ENCODE data around the gene TIMMDC1.

The TIMMDC1 gene

GRCh38 chr3:119490153-119490552 is 8.2 kb upstream of the TIMMDC1 start:
- Histone ChIP-seq H3K36me3 (ENCODE audit: control insufficient read depth, insufficient read depth, low read length) (peaks cover 6% of the 10 kb centered on the region), H3K9me3 (ENCODE audit: control insufficient read depth, insufficient read depth, low read length) (no peaks in the 10 kb centered on the region), H3K4me3 (ENCODE audit: low read depth, low read length) (no peak overlapping the region), H3K27me3 (ENCODE audit: control insufficient read depth, insufficient read depth, low read length) (no peaks in the 10 kb centered on the region), H3K4me1 (ENCODE audit: control insufficient read depth, insufficient read depth, low read length) (no peaks in the 10 kb centered on the region), H3K9ac (ENCODE audit: low read depth, low read length) (no peak overlapping the region)

GRCh38 chr3:119492128-119492527 is 6.2 kb upstream of the TIMMDC1 start:
- Histone ChIP-seq H3K36me3 (ENCODE audit: control insufficient read depth, insufficient read depth, low read length) (no peaks in the 10 kb centered on the region), H3K9me3 (ENCODE audit: control insufficient read depth, insufficient read depth, low read length) (no peaks in the 10 kb centered on the region), H3K4me3 (ENCODE audit: low read depth, low read length) (no peak overlapping the region), H3K27me3 (ENCODE audit: control insufficient read depth, insufficient read depth, low read length) (no peaks in the 10 kb centered on the region), H3K4me1 (ENCODE audit: control insufficient read depth, insufficient read depth, low read length) (no peaks in the 10 kb centered on the region), H3K9ac (ENCODE audit: low read depth, low read length) (no peak overlapping the region)

- Histone ChIP-seq H3K9ac (ENCODE audit: low read depth, low read length) (no peak overlapping the region), H3K4me1 (ENCODE audit: control insufficient read depth, insufficient read depth, low read length) (no peaks in the 10 kb centered on the region), H3K9me3 (ENCODE audit: control insufficient read depth, insufficient read depth, low read length) (no peaks in the 10 kb centered on the region), H3K27me3 (ENCODE audit: control insufficient read depth, insufficient read depth, low read length) (no peaks in the 10 kb centered on the region), H3K4me3 (ENCODE audit: low read depth, low read length) (no peak overlapping the region), H3K36me3 (ENCODE audit: control insufficient read depth, insufficient read depth, low read length) (no peaks in the 10 kb centered on the region)
Measured at GRCh38 chr3:119492810-119493209, 5.5 kb upstream of the TIMMDC1 start.

DNA sequence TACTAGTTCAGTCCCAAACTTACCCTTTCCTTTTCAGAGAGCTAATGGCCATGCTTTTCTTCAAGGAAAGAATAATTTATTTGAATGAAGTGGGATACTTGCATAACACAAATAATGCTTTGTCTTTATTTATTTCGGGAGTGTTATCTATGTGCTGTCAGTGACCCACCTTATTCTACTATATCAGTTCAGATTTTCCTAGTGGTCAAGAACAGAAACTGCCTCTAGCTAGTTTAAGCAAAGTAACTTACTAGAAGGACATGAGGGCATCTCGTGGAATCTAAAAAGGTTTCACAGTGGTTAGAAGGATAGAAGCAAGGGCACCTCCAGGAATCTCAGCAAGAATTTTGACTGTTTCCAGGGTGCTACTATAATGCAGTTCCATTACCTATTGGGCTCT is 3.8 kb upstream of the TIMMDC1 start:
- Histone ChIP-seq H3K9me3 (ENCODE audit: control insufficient read depth, insufficient read depth, low read length) (no peaks in the 10 kb centered on the region), H3K4me1 (ENCODE audit: control insufficient read depth, insufficient read depth, low read length) (no peaks in the 10 kb centered on the region), H3K4me3 (ENCODE audit: low read depth, low read length) (no peak overlapping the region), H3K36me3 (ENCODE audit: control insufficient read depth, insufficient read depth, low read length) (no peaks in the 10 kb centered on the region), H3K27me3 (ENCODE audit: control insufficient read depth, insufficient read depth, low read length) (no peaks in the 10 kb centered on the region), H3K9ac (ENCODE audit: low read depth, low read length) (no peak overlapping the region)

GRCh38 chr3:119497820-119498185 is 544 bp upstream of the TIMMDC1 start:
- H3K9me3 ChIP-seq (ENCODE audit: control insufficient read depth, insufficient read depth, low read length) = no peaks in the 10 kb centered on the region
- H3K9ac ChIP-seq (ENCODE audit: low read depth, low read length) = peak overlapping the region; percentile 82
- no peaks in the 10 kb centered on the region for H3K27me3 ChIP-seq (ENCODE audit: control insufficient read depth, insufficient read depth, low read length)
- H3K4me1 ChIP-seq (ENCODE audit: control insufficient read depth, insufficient read depth, low read length) = no peaks in the 10 kb centered on the region
- peak overlapping the region; percentile 94 for H3K4me3 ChIP-seq (ENCODE audit: low read depth, low read length)
- H3K36me3 ChIP-seq (ENCODE audit: control insufficient read depth, insufficient read depth, low read length) = no peaks in the 10 kb centered on the region

DNA sequence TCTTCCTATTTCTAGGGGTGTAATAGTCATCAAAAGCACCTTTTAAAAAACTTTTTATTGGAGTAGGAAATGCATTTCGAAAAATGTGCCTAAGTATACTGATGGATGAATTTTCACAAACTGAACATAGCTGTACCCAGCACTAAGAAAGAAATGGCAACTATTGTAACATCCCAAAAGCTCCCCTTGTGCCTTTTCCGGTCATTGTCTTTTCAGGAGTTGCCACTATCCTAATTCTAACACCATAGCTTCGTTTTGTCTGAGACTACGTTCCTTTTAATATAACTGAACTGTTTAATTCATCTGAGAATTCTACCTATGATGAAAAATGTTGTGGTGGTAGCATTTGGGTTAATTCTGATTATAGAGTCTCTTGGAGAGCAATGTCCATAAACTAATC is 1.9 kb downstream of the TIMMDC1 start:
- Histone ChIP-seq H3K27me3 (ENCODE audit: control insufficient read depth, insufficient read depth, low read length) (no peaks in the 10 kb centered on the region), H3K36me3 (ENCODE audit: control insufficient read depth, insufficient read depth, low read length) (peaks cover 4% of the 10 kb centered on the region), H3K9me3 (ENCODE audit: control insufficient read depth, insufficient read depth, low read length) (no peaks in the 10 kb centered on the region), H3K4me1 (ENCODE audit: control insufficient read depth, insufficient read depth, low read length) (no peaks in the 10 kb centered on the region), H3K9ac (ENCODE audit: low read depth, low read length) (no peak overlapping the region), H3K4me3 (ENCODE audit: low read depth, low read length) (peak overlapping the region; percentile 10)

DNA sequence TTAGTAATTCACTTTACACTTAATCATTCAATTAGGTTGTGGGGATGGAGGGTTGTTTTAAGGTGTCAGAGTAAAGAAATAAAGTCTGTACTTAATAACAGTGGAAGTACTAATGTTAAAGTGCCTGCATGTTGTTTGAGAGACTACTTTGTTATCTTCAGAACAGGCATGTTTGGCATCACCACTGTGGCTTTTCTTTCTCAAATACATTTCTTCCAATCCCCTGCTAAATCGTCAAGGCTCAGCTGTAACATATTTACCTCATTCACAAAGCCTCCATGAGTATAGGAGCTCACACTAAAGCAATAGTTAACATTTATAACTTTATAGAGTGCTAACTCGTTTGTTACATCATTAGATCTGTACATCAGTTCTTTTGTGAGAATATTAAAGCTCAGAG is 2.6 kb downstream of the TIMMDC1 start:
- Histone ChIP-seq H3K4me1 (ENCODE audit: control insufficient read depth, insufficient read depth, low read length) (no peaks in the 10 kb centered on the region), H3K9me3 (ENCODE audit: control insufficient read depth, insufficient read depth, low read length) (no peaks in the 10 kb centered on the region), H3K4me3 (ENCODE audit: low read depth, low read length) (no peak overlapping the region), H3K27me3 (ENCODE audit: control insufficient read depth, insufficient read depth, low read length) (no peaks in the 10 kb centered on the region), H3K9ac (ENCODE audit: low read depth, low read length) (no peak overlapping the region), H3K36me3 (ENCODE audit: control insufficient read depth, insufficient read depth, low read length) (peaks cover 4% of the 10 kb centered on the region)

- H3K4me3 ChIP-seq (ENCODE audit: low read depth, low read length) = no peak overlapping the region
- peaks cover 4% of the 10 kb centered on the region for H3K36me3 ChIP-seq (ENCODE audit: control insufficient read depth, insufficient read depth, low read length)
- H3K9ac ChIP-seq (ENCODE audit: low read depth, low read length) = no peak overlapping the region
Measured at GRCh38 chr3:119506631-119507030, 8.3 kb downstream of the TIMMDC1 start.

GRCh38 chr3:119507404-119507803 is 9.1 kb downstream of the TIMMDC1 start:
- H3K27me3 ChIP-seq (ENCODE audit: control insufficient read depth, insufficient read depth, low read length) = no peaks in the 10 kb centered on the region
- no peaks in the 10 kb centered on the region for H3K4me1 ChIP-seq (ENCODE audit: control insufficient read depth, insufficient read depth, low read length)
- H3K4me3 ChIP-seq (ENCODE audit: low read depth, low read length) = no peak overlapping the region
- peaks cover 4% of the 10 kb centered on the region for H3K36me3 ChIP-seq (ENCODE audit: control insufficient read depth, insufficient read depth, low read length)
- no peak overlapping the region for H3K9ac ChIP-seq (ENCODE audit: low read depth, low read length)
- H3K9me3 ChIP-seq (ENCODE audit: control insufficient read depth, insufficient read depth, low read length) = no peaks in the 10 kb centered on the region

More at GRCh38 chr3:119506631-119507030, 8.3 kb downstream of the TIMMDC1 start:
- Histone ChIP-seq H3K27me3 (ENCODE audit: control insufficient read depth, insufficient read depth, low read length) (no peaks in the 10 kb centered on the region), H3K9me3 (ENCODE audit: control insufficient read depth, insufficient read depth, low read length) (no peaks in the 10 kb centered on the region), H3K4me1 (ENCODE audit: control insufficient read depth, insufficient read depth, low read length) (no peaks in the 10 kb centered on the region)

GRCh38 chr3:119508172-119508845 is 10.0 kb downstream of the TIMMDC1 start:
- Histone ChIP-seq H3K27me3 (ENCODE audit: control insufficient read depth, insufficient read depth, low read length) (no peaks in the 10 kb centered on the region), H3K4me3 (ENCODE audit: low read depth, low read length) (no peak overlapping the region), H3K4me1 (ENCODE audit: control insufficient read depth, insufficient read depth, low read length) (no peaks in the 10 kb centered on the region), H3K9me3 (ENCODE audit: control insufficient read depth, insufficient read depth, low read length) (no peaks in the 10 kb centered on the region), H3K36me3 (ENCODE audit: control insufficient read depth, insufficient read depth, low read length) (peaks cover 6% of the 10 kb centered on the region), H3K9ac (ENCODE audit: low read depth, low read length) (no peak overlapping the region)

GRCh38 chr3:119510690-119511089 is 12.3 kb downstream of the TIMMDC1 start:
- no peak overlapping the region for H3K9ac ChIP-seq (ENCODE audit: low read depth, low read length)
- no peaks in the 10 kb centered on the region for H3K9me3 ChIP-seq (ENCODE audit: control insufficient read depth, insufficient read depth, low read length)
- H3K4me1 ChIP-seq (ENCODE audit: control insufficient read depth, insufficient read depth, low read length) = no peaks in the 10 kb centered on the region
- no peak overlapping the region for H3K4me3 ChIP-seq (ENCODE audit: low read depth, low read length)
- H3K36me3 ChIP-seq (ENCODE audit: control insufficient read depth, insufficient read depth, low read length) = peaks cover 5% of the 10 kb centered on the region
- H3K27me3 ChIP-seq (ENCODE audit: control insufficient read depth, insufficient read depth, low read length) = no peaks in the 10 kb centered on the region

DNA sequence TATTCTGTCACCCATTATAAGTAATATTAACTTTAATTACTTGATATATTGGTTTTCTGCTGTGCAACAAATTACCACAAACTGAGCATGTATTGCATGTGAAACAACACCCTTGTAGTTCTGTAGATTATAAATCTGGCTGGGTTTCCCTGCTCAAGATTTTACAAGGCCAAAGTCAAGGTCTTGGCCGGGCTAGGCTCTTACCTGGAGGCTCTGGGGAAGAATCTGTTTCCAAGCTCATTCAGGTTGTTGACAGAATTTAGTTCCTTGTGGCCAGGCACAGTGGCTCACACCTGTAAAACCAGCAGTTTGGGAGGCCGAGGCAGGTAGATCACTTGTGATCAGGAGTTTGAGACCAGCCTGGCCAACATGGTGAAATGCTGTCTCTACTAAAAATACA is 16.3 kb downstream of the TIMMDC1 start:
- Histone ChIP-seq H3K27me3 (ENCODE audit: control insufficient read depth, insufficient read depth, low read length) (no peaks in the 10 kb centered on the region), H3K9me3 (ENCODE audit: control insufficient read depth, insufficient read depth, low read length) (no peaks in the 10 kb centered on the region), H3K4me3 (ENCODE audit: low read depth, low read length) (no peak overlapping the region), H3K36me3 (ENCODE audit: control insufficient read depth, insufficient read depth, low read length) (peaks cover 22% of the 10 kb centered on the region), H3K9ac (ENCODE audit: low read depth, low read length) (no peak overlapping the region), H3K4me1 (ENCODE audit: control insufficient read depth, insufficient read depth, low read length) (no peaks in the 10 kb centered on the region)
